Hepatocyte (in vitro differentiated cells): ENCODE data around the gene IL1R1.

ENCODE experiments used
- EZH2 ChIP-seq: fragments of 200-600 bp; sonication (generic); IDR thresholded peaks from 2 replicates; pipeline ENCODE4 v1.6.1; 2016; ENCODE audit warnings: antibody characterized with exemption, mild to moderate bottlenecking, borderline replicate concordance
- TF ChIP-seq, protein P1 (sequence below): fragments of 200-600 bp; sonication (generic); IDR thresholded peaks from 2 replicates; pipeline ENCODE4 v1.5.1; 2016; ENCODE audit warnings: antibody characterized with exemption, mild to moderate bottlenecking; ENCODE audit not compliant: poor library complexity

DNA sequence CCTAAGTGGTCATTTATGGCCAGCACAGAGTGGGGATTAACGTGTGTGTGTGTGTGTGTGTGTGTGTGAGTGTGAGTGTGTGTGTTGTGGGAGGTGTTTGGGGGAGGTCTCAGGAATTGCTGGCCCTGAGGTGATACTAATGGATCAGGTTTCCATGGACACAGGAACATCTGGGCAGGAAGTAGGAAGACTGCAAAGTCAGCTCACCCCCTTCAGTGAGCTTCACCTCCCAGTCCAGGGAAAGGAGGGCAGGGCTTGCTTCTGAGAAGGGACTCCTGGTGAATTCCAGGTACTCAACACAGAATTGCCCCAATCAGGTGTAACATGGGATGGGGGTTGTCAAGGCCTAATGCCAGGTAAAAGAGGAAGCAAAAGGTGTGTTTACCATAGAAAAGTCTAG lies 30.3 kb upstream of the IL1R1 start:
- TF ChIP-seq, protein P1, sequence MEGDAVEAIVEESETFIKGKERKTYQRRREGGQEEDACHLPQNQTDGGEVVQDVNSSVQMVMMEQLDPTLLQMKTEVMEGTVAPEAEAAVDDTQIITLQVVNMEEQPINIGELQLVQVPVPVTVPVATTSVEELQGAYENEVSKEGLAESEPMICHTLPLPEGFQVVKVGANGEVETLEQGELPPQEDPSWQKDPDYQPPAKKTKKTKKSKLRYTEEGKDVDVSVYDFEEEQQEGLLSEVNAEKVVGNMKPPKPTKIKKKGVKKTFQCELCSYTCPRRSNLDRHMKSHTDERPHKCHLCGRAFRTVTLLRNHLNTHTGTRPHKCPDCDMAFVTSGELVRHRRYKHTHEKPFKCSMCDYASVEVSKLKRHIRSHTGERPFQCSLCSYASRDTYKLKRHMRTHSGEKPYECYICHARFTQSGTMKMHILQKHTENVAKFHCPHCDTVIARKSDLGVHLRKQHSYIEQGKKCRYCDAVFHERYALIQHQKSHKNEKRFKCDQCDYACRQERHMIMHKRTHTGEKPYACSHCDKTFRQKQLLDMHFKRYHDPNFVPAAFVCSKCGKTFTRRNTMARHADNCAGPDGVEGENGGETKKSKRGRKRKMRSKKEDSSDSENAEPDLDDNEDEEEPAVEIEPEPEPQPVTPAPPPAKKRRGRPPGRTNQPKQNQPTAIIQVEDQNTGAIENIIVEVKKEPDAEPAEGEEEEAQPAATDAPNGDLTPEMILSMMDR, result no peak
- TF ChIP-seq EZH2, result no peak
